Subcutaneous adipose tissue (tissue), 4 donors: Measurements from ENCODE around the gene SLC9A3. TPM values are rescaled to one million over a fixed set of nuclear protein-coding genes. Genes with fewer than 3 reads are reported as not detected.

Source experiments
- CTCF ChIP-seq: fragments of 450-650 bp; IDR thresholded peaks from one replicate; pipeline ENCODE4 v1.5.1; 2016; ENCODE audit warnings: low read depth, mild to moderate bottlenecking, control low read depth, antibody characterized with exemption, moderate library complexity
- total RNA-seq, 4 donors: library from RNA; depleted of rRNA; stranded (reverse); fragments of >200 nt; gene quantifications; one replicate each; pipeline ENCODE4 v1.1.0, GENCODE V29; 2016

SLC9A3 gene
- total RNA-seq, 4 donors from 2014 or later: 1.3 to 2.3 (median 1.6) TPM

GRCh38 chr5:485113-485945 lies 38.9 kb downstream of the SLC9A3 start:
- TF ChIP-seq CTCF: no peak

GRCh38 chr5:484556-484955 lies 39.7 kb downstream of the SLC9A3 start:
- no peak for TF ChIP-seq CTCF

GRCh38 chr5:483434-484140 lies 40.7 kb downstream of the SLC9A3 start:
- no peak for TF ChIP-seq CTCF

- TF ChIP-seq CTCF: no peak
Measured at GRCh38 chr5:483011-483410, 41.2 kb downstream of the SLC9A3 start.

GRCh38 chr5:482506-482905 lies 41.7 kb downstream of the SLC9A3 start:
- TF ChIP-seq CTCF: no peak

GRCh38 chr5:482021-482420 lies 42.2 kb downstream of the SLC9A3 start:
- no peak for TF ChIP-seq CTCF

GRCh38 chr5:481347-481746 lies 42.9 kb downstream of the SLC9A3 start:
- no peak for TF ChIP-seq CTCF
